ENCODE measurements around the gene PACRG. TPM values are rescaled to one million over a fixed set of nuclear protein-coding genes. Genes with fewer than 3 reads are reported as not detected.

Gene PACRG
- total and polyA plus RNA-seq, 3 experiments from 2014 or later: not detected

DNA sequence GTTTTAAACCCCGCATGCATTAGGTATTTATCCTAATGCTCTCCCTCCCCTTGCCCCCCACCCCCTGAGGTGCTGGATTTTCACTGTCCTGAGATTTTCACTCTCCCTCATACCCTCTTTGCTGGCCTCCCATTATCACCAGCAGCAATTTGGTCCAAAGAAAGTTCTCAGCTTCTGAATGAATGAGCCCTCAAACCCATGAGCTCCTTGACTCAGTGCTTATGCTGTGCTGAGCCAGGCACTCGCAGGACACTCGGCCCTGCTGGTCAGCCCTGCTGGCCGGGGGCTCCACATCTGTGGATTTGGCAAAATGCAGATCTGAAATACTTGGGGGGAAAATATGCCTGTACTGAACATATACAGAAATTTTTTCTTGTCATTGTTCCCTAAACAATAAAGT, 533.6 kb downstream of the PACRG start:
- Mint-ChIP-seq H3K4me3 (no peak overlapping the region), H3K27ac (peak overlapping the region in 1 of 8 donors; percentile 31), H3K27me3 (peaks cover 9 to 16% of the 10 kb centered on the region in 2 donors), H3K9me3 (peaks cover 0 to 6% (median 0%) of the 10 kb centered on the region in 5 donors), H3K4me1 (peaks cover 0 to 9% (median 9%) of the 10 kb centered on the region in 3 donors), H3K36me3 (peaks cover 0 to 2% (median 0%) of the 10 kb centered on the region in 3 donors)
- Histone ChIP-seq H3K9me3 (ENCODE audit: low read length) (no peaks in the 10 kb centered on the region), H3K4me3 (ENCODE audit: low read length) (no peak overlapping the region), H3K4me1 (ENCODE audit: insufficient read depth, low read length) (peaks cover 4% of the 10 kb centered on the region), H3K27me3 (ENCODE audit: insufficient read depth, low read length, poor library complexity, severe bottlenecking) (no peaks in the 10 kb centered on the region), H3K36me3 (ENCODE audit: insufficient read depth, low read length) (no peaks in the 10 kb centered on the region), H3K27ac (ENCODE audit: low read depth, low read length) (no peak overlapping the region)
- DNase-seq: no peak
- ChIA-PET POLR2A (no interaction called here), CTCF (no interaction called here)

DNA sequence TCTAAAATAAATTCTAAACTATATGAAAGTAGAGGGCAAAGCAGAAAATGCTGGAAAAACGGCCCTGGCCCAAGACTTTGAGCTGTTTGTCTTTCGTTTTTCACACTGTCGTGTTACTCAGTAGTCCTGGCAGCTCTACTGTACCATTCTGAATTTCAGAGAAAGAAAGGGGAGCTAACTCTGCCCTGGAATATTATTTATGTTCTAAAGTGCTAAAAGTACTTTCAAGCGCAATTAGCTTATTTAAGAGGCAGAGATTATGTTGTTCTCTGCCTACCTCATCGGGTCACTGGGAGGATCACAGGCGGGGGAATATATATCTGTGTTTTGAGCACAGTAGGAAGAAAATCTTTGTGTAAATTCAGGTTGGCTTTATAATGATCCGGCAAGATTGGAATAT, 534.3 kb downstream of the PACRG start:
- Histone ChIP-seq H3K4me3 (ENCODE audit: low read length) (no peak overlapping the region), H3K9me3 (ENCODE audit: low read length) (no peaks in the 10 kb centered on the region), H3K27me3 (ENCODE audit: insufficient read depth, low read length, poor library complexity, severe bottlenecking) (no peaks in the 10 kb centered on the region), H3K27ac (ENCODE audit: low read depth, low read length) (no peak overlapping the region), H3K36me3 (ENCODE audit: insufficient read depth, low read length) (no peaks in the 10 kb centered on the region), H3K4me1 (ENCODE audit: insufficient read depth, low read length) (peaks cover 4% of the 10 kb centered on the region)
- peaks cover 0 to 6% (median 0%) of the 10 kb centered on the region in 5 donors for H3K9me3 Mint-ChIP-seq
- peaks cover 11 to 16% of the 10 kb centered on the region in 2 donors for H3K27me3 Mint-ChIP-seq
- POLR2A ChIA-PET: no interaction called here
- no peak for DNase-seq
- peaks cover 0 to 9% (median 9%) of the 10 kb centered on the region in 3 donors for H3K4me1 Mint-ChIP-seq
- no peak overlapping the region for H3K27ac Mint-ChIP-seq
- no peak overlapping the region for H3K4me3 Mint-ChIP-seq
- peaks cover 0 to 2% (median 0%) of the 10 kb centered on the region in 3 donors for H3K36me3 Mint-ChIP-seq
- CTCF ChIA-PET: interaction anchor here (0.7 kb wide), 1 partner anchor 99 kb away, joined by 3 read pairs; no protein-coding TSS in a partner anchor

GRCh38 chr6:163263196-163263595, 535.4 kb downstream of the PACRG start:
- Mint-ChIP-seq H3K36me3 (peaks cover 0 to 2% (median 0%) of the 10 kb centered on the region in 3 donors), H3K27ac (no peak overlapping the region), H3K27me3 (peaks cover 11 to 16% of the 10 kb centered on the region in 2 donors), H3K9me3 (peaks cover 0 to 6% (median 0%) of the 10 kb centered on the region in 5 donors), H3K4me1 (peaks cover 0 to 9% (median 9%) of the 10 kb centered on the region in 3 donors), H3K4me3 (no peak overlapping the region)
- DNase-seq: no peak
- CTCF ChIA-PET: no interaction called here
- no peaks in the 10 kb centered on the region for H3K36me3 ChIP-seq (ENCODE audit: insufficient read depth, low read length)
- peaks cover 4% of the 10 kb centered on the region for H3K4me1 ChIP-seq (ENCODE audit: insufficient read depth, low read length)
- no peak overlapping the region for H3K4me3 ChIP-seq (ENCODE audit: low read length)
- no peak overlapping the region for H3K27ac ChIP-seq (ENCODE audit: low read depth, low read length)
- no peaks in the 10 kb centered on the region for H3K9me3 ChIP-seq (ENCODE audit: low read length)
- no peaks in the 10 kb centered on the region for H3K27me3 ChIP-seq (ENCODE audit: insufficient read depth, low read length, poor library complexity, severe bottlenecking)
- POLR2A ChIA-PET: no interaction called here

DNA sequence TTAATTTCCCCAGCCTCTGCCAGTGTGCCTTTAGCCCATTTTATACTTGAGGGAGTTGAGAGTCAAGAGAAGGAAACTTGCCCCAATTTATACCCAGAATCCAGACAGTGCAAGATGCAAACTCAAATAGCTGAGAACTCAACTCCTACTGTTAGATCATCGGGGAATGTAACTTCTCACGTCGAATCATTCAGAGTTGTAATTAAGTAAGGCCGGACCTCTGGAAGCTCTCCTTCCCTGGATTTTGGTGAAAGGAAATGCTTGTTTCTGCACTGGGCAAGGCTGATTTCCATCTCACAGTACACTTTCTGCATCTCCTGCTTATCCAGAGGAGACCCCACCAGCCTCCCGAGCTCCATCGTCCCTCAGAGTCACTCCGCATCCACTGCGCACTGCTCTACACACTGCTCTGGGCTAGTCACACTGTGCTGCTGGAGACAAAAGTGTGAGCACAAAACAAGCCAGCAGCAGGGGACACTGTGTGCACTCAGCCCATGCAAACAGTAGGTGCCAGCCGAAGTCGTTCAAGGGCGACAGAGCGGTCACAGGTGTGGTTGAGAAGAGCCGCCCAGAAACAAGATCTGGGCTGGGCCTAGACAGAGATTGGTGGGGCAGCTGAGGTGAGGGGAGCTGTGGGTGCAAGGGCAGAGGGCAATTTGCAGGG, 536.4 kb downstream of the PACRG start:
- Histone ChIP-seq H3K4me3 (ENCODE audit: low read length) (no peak overlapping the region), H3K9me3 (ENCODE audit: low read length) (no peaks in the 10 kb centered on the region), H3K27ac (ENCODE audit: low read depth, low read length) (no peak overlapping the region), H3K4me1 (ENCODE audit: insufficient read depth, low read length) (peaks cover 4% of the 10 kb centered on the region), H3K27me3 (ENCODE audit: insufficient read depth, low read length, poor library complexity, severe bottlenecking) (no peaks in the 10 kb centered on the region), H3K36me3 (ENCODE audit: insufficient read depth, low read length) (no peaks in the 10 kb centered on the region)
- Mint-ChIP-seq H3K36me3 (no peaks in the 10 kb centered on the region), H3K27ac (no peak overlapping the region), H3K4me3 (no peak overlapping the region), H3K4me1 (peaks cover 0 to 9% (median 9%) of the 10 kb centered on the region in 3 donors), H3K9me3 (peaks cover 0 to 6% (median 0%) of the 10 kb centered on the region in 5 donors), H3K27me3 (peaks cover 11 to 16% of the 10 kb centered on the region in 2 donors)
- CTCF ChIA-PET: no interaction called here
- no peak for DNase-seq
- POLR2A ChIA-PET: no interaction called here

- ChIA-PET CTCF (no interaction called here), POLR2A (no interaction called here)
- no peak overlapping the region for H3K4me3 ChIP-seq (ENCODE audit: low read length)
- no peaks in the 10 kb centered on the region for H3K36me3 Mint-ChIP-seq
- peaks cover 4% of the 10 kb centered on the region for H3K4me1 ChIP-seq (ENCODE audit: insufficient read depth, low read length)
- peaks cover 0 to 9% (median 9%) of the 10 kb centered on the region in 3 donors for H3K4me1 Mint-ChIP-seq
- H3K36me3 ChIP-seq (ENCODE audit: insufficient read depth, low read length): no peaks in the 10 kb centered on the region
- no peaks in the 10 kb centered on the region for H3K9me3 ChIP-seq (ENCODE audit: low read length)
- no peak for DNase-seq
- H3K27me3 ChIP-seq (ENCODE audit: insufficient read depth, low read length, poor library complexity, severe bottlenecking): no peaks in the 10 kb centered on the region
- H3K4me3 Mint-ChIP-seq: no peak overlapping the region
- no peak overlapping the region for H3K27ac Mint-ChIP-seq
- no peak overlapping the region for H3K27ac ChIP-seq (ENCODE audit: low read depth, low read length)
- H3K9me3 Mint-ChIP-seq: peaks cover 0 to 6% (median 0%) of the 10 kb centered on the region in 5 donors
- peaks cover 11% of the 10 kb centered on the region in 2 donors for H3K27me3 Mint-ChIP-seq
Observed at GRCh38 chr6:163264662-163265035, 536.9 kb downstream of the PACRG start.

GRCh38 chr6:163281634-163282033, 553.9 kb downstream of the PACRG start:
- no peak overlapping the region for H3K4me3 Mint-ChIP-seq
- H3K4me1 ChIP-seq (ENCODE audit: insufficient read depth, low read length): no peaks in the 10 kb centered on the region
- peaks cover 0 to 18% of the 10 kb centered on the region in 2 donors for H3K27me3 Mint-ChIP-seq
- H3K4me3 ChIP-seq (ENCODE audit: low read length): no peak overlapping the region
- H3K27ac Mint-ChIP-seq: no peak overlapping the region
- ChIA-PET CTCF (no interaction called here), POLR2A (no interaction called here)
- no peaks in the 10 kb centered on the region for H3K4me1 Mint-ChIP-seq
- no peak overlapping the region for H3K27ac ChIP-seq (ENCODE audit: low read depth, low read length)
- peaks cover 0 to 2% (median 0%) of the 10 kb centered on the region in 3 donors for H3K36me3 Mint-ChIP-seq
- no peaks in the 10 kb centered on the region for H3K9me3 ChIP-seq (ENCODE audit: low read length)
- H3K27me3 ChIP-seq (ENCODE audit: insufficient read depth, low read length, poor library complexity, severe bottlenecking): no peaks in the 10 kb centered on the region
- DNase-seq: no peak
- H3K36me3 ChIP-seq (ENCODE audit: insufficient read depth, low read length): no peaks in the 10 kb centered on the region
- H3K9me3 Mint-ChIP-seq: no peaks in the 10 kb centered on the region

- H3K27me3 ChIP-seq (ENCODE audit: insufficient read depth, low read length, poor library complexity, severe bottlenecking): no peaks in the 10 kb centered on the region
- no peak overlapping the region for H3K4me3 ChIP-seq (ENCODE audit: low read length)
- no peak for DNase-seq
- H3K9me3 ChIP-seq (ENCODE audit: low read length): no peaks in the 10 kb centered on the region
- Mint-ChIP-seq H3K27me3 (peaks cover 0 to 18% of the 10 kb centered on the region in 2 donors), H3K36me3 (peaks cover 0 to 2% (median 0%) of the 10 kb centered on the region in 3 donors), H3K27ac (no peak overlapping the region), H3K4me3 (no peak overlapping the region), H3K9me3 (no peaks in the 10 kb centered on the region), H3K4me1 (no peaks in the 10 kb centered on the region)
- CTCF ChIA-PET: no interaction called here
- no peaks in the 10 kb centered on the region for H3K4me1 ChIP-seq (ENCODE audit: insufficient read depth, low read length)
- no peaks in the 10 kb centered on the region for H3K36me3 ChIP-seq (ENCODE audit: insufficient read depth, low read length)
- H3K27ac ChIP-seq (ENCODE audit: low read depth, low read length): no peak overlapping the region
- POLR2A ChIA-PET: no interaction called here
Observed at GRCh38 chr6:163282672-163283071, 554.9 kb downstream of the PACRG start.

GRCh38 chr6:163284151-163284550, 556.4 kb downstream of the PACRG start:
- no peak for DNase-seq
- no peak overlapping the region for H3K27ac Mint-ChIP-seq
- H3K27ac ChIP-seq (ENCODE audit: low read depth, low read length): no peak overlapping the region
- peaks cover 0 to 16% of the 10 kb centered on the region in 2 donors for H3K27me3 Mint-ChIP-seq
- H3K4me1 Mint-ChIP-seq: no peaks in the 10 kb centered on the region
- H3K4me1 ChIP-seq (ENCODE audit: insufficient read depth, low read length): no peaks in the 10 kb centered on the region
- H3K9me3 ChIP-seq (ENCODE audit: low read length): no peaks in the 10 kb centered on the region
- no peak overlapping the region for H3K4me3 ChIP-seq (ENCODE audit: low read length)
- no peaks in the 10 kb centered on the region for H3K9me3 Mint-ChIP-seq
- H3K36me3 Mint-ChIP-seq: peaks cover 0 to 2% (median 0%) of the 10 kb centered on the region in 3 donors
- no peaks in the 10 kb centered on the region for H3K27me3 ChIP-seq (ENCODE audit: insufficient read depth, low read length, poor library complexity, severe bottlenecking)
- POLR2A ChIA-PET: no interaction called here
- no peaks in the 10 kb centered on the region for H3K36me3 ChIP-seq (ENCODE audit: insufficient read depth, low read length)
- no peak overlapping the region for H3K4me3 Mint-ChIP-seq
- CTCF ChIA-PET: no interaction called here
